ENCODE results near the gene PDE8B. TPM values are rescaled to one million over a fixed set of nuclear protein-coding genes. Genes with fewer than 3 reads are reported as not detected.

Gene PDE8B
- total and polyA plus RNA-seq, 8 donors = 2.9 to 11.9 (median 6.9) TPM

- Histone ChIP-seq H3K9me3 (no peaks in the 10 kb centered on the region), H3K27me3 (no peaks in the 10 kb centered on the region), H3K4me3 (no peak overlapping the region), H3K36me3 (no peaks in the 10 kb centered on the region), H3K4me1 (no peaks in the 10 kb centered on the region), H3K27ac (no peak overlapping the region)
- 86 to 89% methylated on average over 6 of the region's 6 CpGs for WGBS, 2 donors
- FAIRE-seq = no peak
- ATAC-seq = no peak
- intact Hi-C loops (cut with DNase I) = no loop called here
- DNase-seq = no peak
- TF ChIP-seq CTCF (IDR thresholded peaks at IDR 0.05) = no peak
Observed at GRCh38 chr5:77402796-77403195, 192.3 kb downstream of the PDE8B start.

- FAIRE-seq (no peak), DNase-seq (no peak), ATAC-seq (no peak)
- Histone ChIP-seq H3K36me3 (peaks cover 0 to 6% (median 0%) of the 10 kb centered on the region in 3 donors), H3K4me1 (no peaks in the 10 kb centered on the region), H3K27ac (no peak overlapping the region), H3K4me3 (no peak overlapping the region), H3K27me3 (no peaks in the 10 kb centered on the region), H3K9me3 (no peaks in the 10 kb centered on the region)
- WGBS, 2 donors = 89 to 91% methylated on average over 10 of the region's 10 CpGs
- intact Hi-C loops (cut with DNase I) = no loop called here
- no peak for TF ChIP-seq CTCF (IDR thresholded peaks at IDR 0.05)
Observed at GRCh38 chr5:77407152-77407551, 196.7 kb downstream of the PDE8B start.

GRCh38 chr5:77409870-77410621, 199.6 kb downstream of the PDE8B start:
- intact Hi-C loops (cut with DNase I) = no loop called here
- 71 to 73% methylated on average over 10 of the region's 10 CpGs for WGBS, 2 donors
- ATAC-seq = no peak

GRCh38 chr5:77413049-77413448, 202.6 kb downstream of the PDE8B start:
- no peak for FAIRE-seq
- ATAC-seq = no peak
- WGBS, 2 donors = 79 to 84% methylated on average over 7 of the region's 7 CpGs
- Histone ChIP-seq H3K27me3 (no peaks in the 10 kb centered on the region), H3K27ac (no peak overlapping the region), H3K9me3 (no peaks in the 10 kb centered on the region), H3K4me1 (no peaks in the 10 kb centered on the region), H3K36me3 (peaks cover 0 to 6% (median 0%) of the 10 kb centered on the region in 3 donors), H3K4me3 (no peak overlapping the region)
- intact Hi-C loops (cut with DNase I) = no loop called here
- no peak for DNase-seq
- TF ChIP-seq CTCF (IDR thresholded peaks at IDR 0.05) = no peak

More at GRCh38 chr5:77409870-77410621, 199.6 kb downstream of the PDE8B start:
- no peak for FAIRE-seq
- H3K27me3 ChIP-seq = no peaks in the 10 kb centered on the region
- no peaks in the 10 kb centered on the region for H3K4me1 ChIP-seq
- no peaks in the 10 kb centered on the region for H3K9me3 ChIP-seq
- no peak overlapping the region for H3K4me3 ChIP-seq
- H3K36me3 ChIP-seq = peaks cover 0 to 6% (median 0%) of the 10 kb centered on the region in 3 donors
- no peak overlapping the region for H3K27ac ChIP-seq
- TF ChIP-seq CTCF (IDR thresholded peaks at IDR 0.05) = no peak
- no peak for DNase-seq

GRCh38 chr5:77418162-77418561, 207.7 kb downstream of the PDE8B start:
- ATAC-seq (no peak), FAIRE-seq (no peak), DNase-seq (no peak)
- Histone ChIP-seq H3K9me3 (no peaks in the 10 kb centered on the region), H3K4me1 (no peaks in the 10 kb centered on the region), H3K36me3 (no peaks in the 10 kb centered on the region), H3K4me3 (no peak overlapping the region), H3K27me3 (no peaks in the 10 kb centered on the region), H3K27ac (no peak overlapping the region)
- 48 to 70% methylated on average over 5 of the region's 5 CpGs for WGBS, 2 donors
- no peak for TF ChIP-seq CTCF (IDR thresholded peaks at IDR 0.05)
- intact Hi-C loops (cut with DNase I) = no loop called here

Data from pancreas (tissue), 10 donors.